ENCODE data around the gene TBC1D22A. TPM values are rescaled to one million over a fixed set of nuclear protein-coding genes. Genes with fewer than 3 reads are reported as not detected.

Gene TBC1D22A
- total and polyA plus RNA-seq, 7 experiments from 2014 or later = 18.6 to 50.1 (median 39.3) TPM

DNA sequence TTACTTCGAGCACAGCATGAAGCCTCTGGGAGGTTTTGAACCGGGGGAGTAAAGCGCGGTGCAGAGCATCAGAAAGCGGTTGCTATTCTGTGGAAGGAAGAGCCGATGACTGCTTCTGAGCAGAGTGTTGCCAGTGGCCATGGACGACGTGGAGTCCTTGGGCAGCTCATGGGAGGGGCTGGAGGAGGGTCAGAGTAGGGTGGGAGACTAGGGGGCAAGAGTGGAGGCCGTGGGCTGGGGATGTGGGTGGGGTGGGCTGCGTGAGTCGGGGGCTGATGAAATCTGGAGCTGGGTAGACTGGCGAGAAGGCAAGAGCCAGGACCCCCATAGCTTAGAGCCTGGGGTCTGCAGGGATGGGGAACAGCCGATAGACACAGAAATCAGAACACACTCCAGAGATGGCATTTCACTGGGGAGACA lies 40.2 kb downstream of the TBC1D22A start:
- CTCF ChIA-PET = interaction anchor here (0.8 to 6.5 kb wide), 16 partner anchors 9 to 241 kb away, joined by 3 to 70 read pairs (median 6); partner anchors contain the start of genes CERK and TBC1D22A
- H3K36me3 ChIP-seq (ENCODE audit: control insufficient read depth in 2 of 3, insufficient read depth in 3 of 3, low read length in 3 of 3) = peaks cover 6 to 51% (median 20%) of the 10 kb centered on the region in 3 experiments
- no peak overlapping the region for H3K4me3 ChIP-seq (ENCODE audit: low read length)
- POLR2A ChIA-PET = interaction anchor here (0.8 to 4.0 kb wide), 7 partner anchors 9 to 240 kb away, joined by 3 to 25 read pairs (median 9); partner anchors contain the start of genes CERK and TBC1D22A
- Mint-ChIP-seq H3K4me1 (peaks cover 22 to 68% (median 53%) of the 10 kb centered on the region in 7 donors), H3K27ac (peak overlapping the region in 5 of 9 donors; percentile 16 to 80 (median 66)), H3K36me3 (peaks cover 17 to 42% (median 25%) of the 10 kb centered on the region in 5 donors), H3K27me3 (no peaks in the 10 kb centered on the region), H3K4me3 (peak overlapping the region in 1 of 10 donors; percentile 15), H3K9me3 (no peaks in the 10 kb centered on the region)
- DNase-seq (no peak), ATAC-seq (no peak)
- no peaks in the 10 kb centered on the region for H3K27me3 ChIP-seq (ENCODE audit: control insufficient read depth in 2 of 2, insufficient read depth in 2 of 2, low read length in 2 of 2)
- H3K27ac ChIP-seq (ENCODE audit: low read depth, low read length) = no peak overlapping the region
- intact Hi-C loops (cut with micrococcal nuclease) = loop anchor here (1.0 to 5.0 kb wide), 5 partner anchors 43 to 239 kb away; no protein-coding TSS in a partner anchor
- H3K4me1 ChIP-seq (ENCODE audit: control insufficient read depth in 2 of 2, insufficient read depth in 2 of 2, low read length in 2 of 2) = peaks cover 9 to 15% of the 10 kb centered on the region in 2 donors
- H3K9me3 ChIP-seq (ENCODE audit: control insufficient read depth in 2 of 3, low read length in 3 of 3) = no peaks in the 10 kb centered on the region

DNA sequence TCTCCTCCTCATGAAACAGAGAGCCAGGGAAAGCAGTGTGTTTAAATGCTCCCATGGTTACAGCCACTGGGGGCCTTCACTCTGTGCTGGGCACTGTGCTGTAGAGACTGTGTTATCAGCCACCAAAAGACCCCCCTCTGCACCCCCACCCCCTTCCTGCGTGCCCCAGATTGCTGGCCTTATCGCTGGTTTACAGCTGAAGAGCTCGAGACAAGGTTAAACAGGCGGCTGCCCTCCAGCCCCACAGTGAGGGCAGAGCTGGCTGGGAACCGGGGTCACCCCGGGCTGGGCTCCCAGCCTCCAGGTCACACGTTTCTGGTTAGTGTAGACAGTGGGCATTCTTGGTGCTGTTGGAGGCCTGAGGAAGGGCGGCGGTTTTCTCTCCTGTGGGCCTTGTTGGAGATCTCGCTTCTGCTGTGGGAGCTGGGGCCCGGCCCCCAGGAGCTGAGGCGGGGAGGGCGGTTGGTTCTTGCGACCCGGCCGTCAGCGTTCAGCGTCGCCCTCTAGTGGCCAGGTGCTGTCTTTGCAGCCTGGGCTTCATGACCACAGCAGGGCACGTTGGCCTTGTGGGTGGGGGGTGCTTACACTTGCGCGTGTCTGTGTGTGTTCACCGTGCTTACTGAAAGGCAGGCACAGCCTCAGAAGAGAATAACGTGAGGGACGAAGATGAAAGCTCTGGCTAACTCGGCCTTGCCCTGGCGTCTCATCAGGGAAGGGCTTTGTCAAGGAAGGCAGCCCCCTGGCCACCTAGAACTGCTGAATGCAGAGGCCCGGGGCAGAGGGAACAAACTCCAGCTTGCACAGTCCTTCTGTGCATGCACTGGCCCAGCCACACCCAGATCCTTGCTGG lies 40.8 kb downstream of the TBC1D22A start:
- no peaks in the 10 kb centered on the region for H3K9me3 ChIP-seq (ENCODE audit: control insufficient read depth in 2 of 3, low read length in 3 of 3)
- H3K27me3 Mint-ChIP-seq = no peaks in the 10 kb centered on the region
- H3K4me3 Mint-ChIP-seq = peak overlapping the region in 8 of 10 donors; percentile 12 to 64 (median 40)
- H3K4me1 Mint-ChIP-seq = peaks cover 23 to 69% (median 54%) of the 10 kb centered on the region in 7 donors
- H3K27ac ChIP-seq (ENCODE audit: low read depth, low read length) = no peak overlapping the region
- peak overlapping the region; percentile 46 to 88 (median 77) for H3K27ac Mint-ChIP-seq
- ChIA-PET POLR2A (interaction anchor here (0.8 to 4.0 kb wide), 7 partner anchors 10 to 241 kb away, joined by 3 to 25 read pairs (median 9); partner anchors contain the start of genes CERK and TBC1D22A), CTCF (interaction anchor here (0.8 to 6.5 kb wide), 19 partner anchors 9 to 242 kb away, joined by 3 to 70 read pairs (median 6); partner anchors contain the start of genes CERK and TBC1D22A)
- no peak overlapping the region for H3K4me3 ChIP-seq (ENCODE audit: low read length)
- H3K4me1 ChIP-seq (ENCODE audit: control insufficient read depth in 2 of 2, insufficient read depth in 2 of 2, low read length in 2 of 2) = peaks cover 9 to 15% of the 10 kb centered on the region in 2 donors
- no peaks in the 10 kb centered on the region for H3K27me3 ChIP-seq (ENCODE audit: control insufficient read depth in 2 of 2, insufficient read depth in 2 of 2, low read length in 2 of 2)
- H3K36me3 ChIP-seq (ENCODE audit: control insufficient read depth in 2 of 3, insufficient read depth in 3 of 3, low read length in 3 of 3) = peaks cover 6 to 46% (median 20%) of the 10 kb centered on the region in 3 experiments
- intact Hi-C loops (cut with micrococcal nuclease) = loop anchor here (1.0 to 5.0 kb wide), 5 partner anchors 44 to 240 kb away; no protein-coding TSS in a partner anchor
- no peaks in the 10 kb centered on the region for H3K9me3 Mint-ChIP-seq
- peaks cover 17 to 39% (median 27%) of the 10 kb centered on the region in 5 donors for H3K36me3 Mint-ChIP-seq
- DNase-seq = peak; percentile 57 to 78 (median 68)
- peak; percentile 91 for ATAC-seq

DNA sequence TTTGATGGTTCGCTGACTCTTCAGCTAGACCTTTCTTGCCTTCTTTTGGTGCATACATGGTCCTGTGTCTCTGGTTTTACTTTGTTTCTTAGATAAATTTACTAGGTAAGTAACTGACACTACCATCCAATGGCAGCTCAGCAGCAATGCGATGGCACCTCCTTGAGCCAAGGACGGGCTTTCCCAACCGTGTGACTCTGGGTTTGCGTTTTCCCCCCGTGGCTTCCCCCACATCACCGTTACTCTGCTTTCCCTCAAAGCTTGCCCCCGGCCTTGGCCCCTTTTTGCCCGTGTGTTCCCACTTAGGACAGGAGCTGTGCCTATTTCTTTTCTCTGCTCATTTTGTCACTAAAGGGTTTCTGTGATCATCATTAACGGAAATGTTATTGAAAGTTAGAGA lies 41.5 kb downstream of the TBC1D22A start:
- no peak overlapping the region for H3K27ac ChIP-seq (ENCODE audit: low read depth, low read length)
- H3K9me3 ChIP-seq (ENCODE audit: control insufficient read depth in 2 of 3, low read length in 3 of 3) = no peaks in the 10 kb centered on the region
- ChIA-PET CTCF (interaction anchor here (0.6 to 6.5 kb wide), 16 partner anchors 10 to 242 kb away, joined by 3 to 70 read pairs (median 6); partner anchors contain the start of genes CERK and TBC1D22A), POLR2A (interaction anchor here (1.0 to 4.0 kb wide), 6 partner anchors 13 to 65 kb away, joined by 3 to 25 read pairs (median 10); partner anchors contain the start of genes CERK and TBC1D22A)
- H3K4me3 ChIP-seq (ENCODE audit: low read length) = no peak overlapping the region
- peaks cover 20 to 64% (median 48%) of the 10 kb centered on the region in 7 donors for H3K4me1 Mint-ChIP-seq
- no peaks in the 10 kb centered on the region for H3K27me3 ChIP-seq (ENCODE audit: control insufficient read depth in 2 of 2, insufficient read depth in 2 of 2, low read length in 2 of 2)
- DNase-seq (no peak), ATAC-seq (no peak)
- H3K27me3 Mint-ChIP-seq = no peaks in the 10 kb centered on the region
- intact Hi-C loops (cut with micrococcal nuclease) = loop anchor here (1.0 to 5.0 kb wide), 5 partner anchors 45 to 241 kb away; no protein-coding TSS in a partner anchor
- peaks cover 6 to 41% (median 14%) of the 10 kb centered on the region in 3 experiments for H3K36me3 ChIP-seq (ENCODE audit: control insufficient read depth in 2 of 3, insufficient read depth in 3 of 3, low read length in 3 of 3)
- H3K9me3 Mint-ChIP-seq = no peaks in the 10 kb centered on the region
- peaks cover 13 to 34% (median 24%) of the 10 kb centered on the region in 5 donors for H3K36me3 Mint-ChIP-seq
- peaks cover 9 to 15% of the 10 kb centered on the region in 2 donors for H3K4me1 ChIP-seq (ENCODE audit: control insufficient read depth in 2 of 2, insufficient read depth in 2 of 2, low read length in 2 of 2)
- no peak overlapping the region for H3K27ac Mint-ChIP-seq
- peak overlapping the region in 1 of 10 donors; percentile 14 for H3K4me3 Mint-ChIP-seq

DNA sequence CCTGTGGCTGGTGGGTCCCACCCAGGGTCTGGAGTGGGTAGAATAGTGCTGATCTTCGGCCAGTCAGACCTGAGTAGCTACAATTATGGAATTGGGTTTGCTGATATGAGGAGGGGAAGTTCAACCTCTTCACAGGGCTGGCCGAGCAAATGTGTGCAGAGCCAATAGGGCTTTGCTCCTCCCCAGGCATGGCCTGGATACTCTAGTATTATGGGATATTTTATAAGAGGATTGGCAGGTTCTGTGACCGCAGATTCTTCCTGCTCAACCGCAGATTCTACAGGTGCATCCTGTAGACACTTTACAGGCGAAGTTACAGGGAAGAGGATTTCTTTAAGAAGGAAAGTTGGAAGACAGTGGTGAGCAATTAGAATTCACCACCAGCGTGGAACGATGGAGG lies 44.3 kb downstream of the TBC1D22A start:
- Mint-ChIP-seq H3K4me3 (peak overlapping the region in 9 of 10 donors; percentile 1 to 64 (median 12)), H3K27me3 (no peaks in the 10 kb centered on the region)

DNA sequence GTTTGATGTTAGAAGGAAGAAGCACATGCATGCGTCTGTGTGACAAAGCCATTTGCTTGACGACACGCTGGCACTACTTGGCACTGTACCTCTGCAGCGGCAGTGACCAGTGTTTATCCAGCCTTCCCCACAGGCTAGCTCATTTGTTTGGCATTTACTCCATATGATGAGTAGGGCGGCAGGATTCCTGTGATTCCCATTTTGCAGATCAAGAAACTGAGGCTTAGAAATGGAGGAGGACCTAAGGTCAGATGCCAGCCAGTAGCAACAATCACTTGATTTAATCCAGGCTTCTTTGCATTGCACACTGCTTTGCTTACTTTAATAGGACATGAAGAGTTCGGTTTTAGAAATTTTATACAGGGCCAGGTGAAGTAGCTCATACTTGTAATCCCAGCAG lies 45.0 kb downstream of the TBC1D22A start:
- no peaks in the 10 kb centered on the region for H3K9me3 Mint-ChIP-seq
- peaks cover 7 to 36% (median 19%) of the 10 kb centered on the region in 5 donors for H3K36me3 Mint-ChIP-seq
- peaks cover 24 to 53% (median 42%) of the 10 kb centered on the region in 7 donors for H3K4me1 Mint-ChIP-seq
- H3K27ac Mint-ChIP-seq = peak overlapping the region in 4 of 9 donors; percentile 3 to 72 (median 22)
- ATAC-seq = no peak
- ChIA-PET CTCF (interaction anchor here (1.5 kb wide), 1 partner anchor 49 kb away, joined by 3 read pairs; no protein-coding TSS in a partner anchor), POLR2A (no interaction called here)
- Histone ChIP-seq H3K27ac (ENCODE audit: low read depth, low read length) (no peak overlapping the region), H3K27me3 (ENCODE audit: control insufficient read depth in 2 of 2, insufficient read depth in 2 of 2, low read length in 2 of 2) (no peaks in the 10 kb centered on the region), H3K9me3 (ENCODE audit: control insufficient read depth in 2 of 3, low read length in 3 of 3) (no peaks in the 10 kb centered on the region), H3K4me3 (ENCODE audit: low read length) (no peak overlapping the region), H3K4me1 (ENCODE audit: control insufficient read depth in 2 of 2, insufficient read depth in 2 of 2, low read length in 2 of 2) (peaks cover 9 to 15% of the 10 kb centered on the region in 2 donors), H3K36me3 (ENCODE audit: control insufficient read depth in 2 of 3, insufficient read depth in 3 of 3, low read length in 3 of 3) (peaks cover 0 to 25% (median 6%) of the 10 kb centered on the region in 3 experiments)
- intact Hi-C loops (cut with micrococcal nuclease) = no loop called here
- H3K27me3 Mint-ChIP-seq = no peaks in the 10 kb centered on the region
- H3K4me3 Mint-ChIP-seq = peak overlapping the region in 3 of 10 donors; percentile 10 to 60 (median 44)
- DNase-seq = no peak

More for the DNA sequence above, 44.3 kb downstream of the TBC1D22A start:
- no peaks in the 10 kb centered on the region for H3K27me3 ChIP-seq (ENCODE audit: control insufficient read depth in 2 of 2, insufficient read depth in 2 of 2, low read length in 2 of 2)
- no peaks in the 10 kb centered on the region for H3K9me3 Mint-ChIP-seq
- no peak overlapping the region for H3K27ac ChIP-seq (ENCODE audit: low read depth, low read length)
- CTCF ChIA-PET = interaction anchor here (1.5 kb wide), 1 partner anchor 48 kb away, joined by 3 read pairs; no protein-coding TSS in a partner anchor
- peaks cover 0 to 29% (median 6%) of the 10 kb centered on the region in 3 experiments for H3K36me3 ChIP-seq (ENCODE audit: control insufficient read depth in 2 of 3, insufficient read depth in 3 of 3, low read length in 3 of 3)
- peaks cover 26 to 60% (median 48%) of the 10 kb centered on the region in 7 donors for H3K4me1 Mint-ChIP-seq
- peaks cover 12 to 35% (median 19%) of the 10 kb centered on the region in 5 donors for H3K36me3 Mint-ChIP-seq
- H3K4me3 ChIP-seq (ENCODE audit: low read length) = no peak overlapping the region
- DNase-seq (no peak), ATAC-seq (no peak)
- intact Hi-C loops (cut with micrococcal nuclease) = no loop called here
- peak overlapping the region in 8 of 9 donors; percentile 3 to 72 (median 24) for H3K27ac Mint-ChIP-seq
- no peaks in the 10 kb centered on the region for H3K9me3 ChIP-seq (ENCODE audit: control insufficient read depth in 2 of 3, low read length in 3 of 3)
- peaks cover 9 to 15% of the 10 kb centered on the region in 2 donors for H3K4me1 ChIP-seq (ENCODE audit: control insufficient read depth in 2 of 2, insufficient read depth in 2 of 2, low read length in 2 of 2)
- POLR2A ChIA-PET = interaction anchor here (0.7 kb wide), 1 partner anchor 47 kb away, joined by 3 read pairs; no protein-coding TSS in a partner anchor

Measured in naive thymus-derived CD4-positive, alpha-beta T cell (primary cell).